Occipital lobe (tissue), 3 donors: Measurements from ENCODE around the gene TNP2. TPM values are rescaled to one million over a fixed set of nuclear protein-coding genes. Genes with fewer than 3 reads are reported as not detected.
"Not testable (repeated sequence)": the region's sequence is repeated elsewhere in the genome, so short reads cannot be mapped to it uniquely, and the experiment has no call there.

Experiments used
- DNase-seq: peaks from one replicate; lab custom pipeline; 2025; lab: John Stamatoyannopoulos, UW
- small RNA-seq: library from RNA; depleted of rRNA; stranded (forward); fragments of <200 nt; gene quantifications from one replicate; pipeline ENCODE3, GENCODE V24; 2014
- total RNA-seq: library from RNA; depleted of rRNA; stranded (reverse); fragments of >200 nt; gene quantifications from one replicate; pipeline ENCODE4 v1.2.3, GENCODE V29; 2014

Gene TNP2
- total RNA-seq, 1 donor from 2014 or later, result not detected

GRCh38 chr16:11220507-11220906, 48.6 kb downstream of the TNP2 start:
- DNase-seq, result not testable (repeated sequence)

GRCh38 chr16:11219178-11219577, 49.9 kb downstream of the TNP2 start:
- no peak for DNase-seq

GRCh38 chr16:11218604-11218962, 50.5 kb downstream of the TNP2 start:
- DNase-seq, result no peak

Small RNA genes lying within 50 kb of the gene (small RNA-seq; reads per million reads assigned to genes)
- gene MIR548H2, result not detected
- gene RF00019, result not detected
- not detected for gene RF00554

Other genes starting within 250 kb of the TNP2 start
- not detected for gene SOCS1, start 13.1 kb downstream of the TNP2 start, total RNA-seq
- not detected for gene PRM3, start 4.3 kb upstream of the TNP2 start, total RNA-seq
- not detected for gene PRM2, start 7.2 kb upstream of the TNP2 start, total RNA-seq
- gene PRM1, start 12.0 kb upstream of the TNP2 start, total RNA-seq, result not detected
- gene RMI2, start 76.1 kb upstream of the TNP2 start, total RNA-seq, result 4.1 TPM